Measurements from ENCODE around the gene SPDYC.

DNA sequence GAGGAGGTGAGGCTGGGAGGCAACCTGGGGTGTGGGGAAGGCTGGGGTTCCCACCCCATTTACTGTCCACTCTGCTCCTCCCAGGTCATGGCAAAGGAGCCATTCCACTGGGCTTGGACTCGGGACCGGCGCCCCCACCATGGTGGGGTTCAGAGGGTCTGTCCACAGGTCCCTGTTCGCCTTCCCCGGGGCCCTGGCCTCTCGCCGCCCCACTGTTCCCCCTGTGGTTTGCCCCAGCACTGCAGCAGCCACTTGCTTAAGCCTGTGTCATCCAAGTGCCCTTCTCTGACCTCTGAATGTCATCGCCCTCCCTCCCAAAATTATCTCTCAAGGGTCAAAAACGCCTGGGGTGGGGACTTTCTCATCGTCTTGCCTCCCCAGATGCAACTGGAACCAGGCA is 2.6 kb downstream of the SPDYC start:
- TF ChIP-seq CTCF (IDR thresholded peaks at IDR 0.05; ENCODE audit: low read length) (no peak), EZH2 (IDR thresholded peaks at IDR 0.05; ENCODE audit: borderline replicate concordance, low read length) (no peak)

All from OCI-LY1 (cell line).